T-cell (primary cell): ENCODE measurements around the gene LRRFIP1. TPM values are rescaled to one million over a fixed set of nuclear protein-coding genes. Genes with fewer than 3 reads are reported as not detected.
"Not testable (repeated sequence)": the region's sequence is repeated elsewhere in the genome, so short reads cannot be mapped to it uniquely, and the experiment has no call there.

Experiments
- ATAC-seq, 4 experiments: fragments of 200-7000 bp in 3 of 4; fragments of 150-1000 bp in 1 of 4; cut with Tn5 transposase; replicated peaks in 1 of 4; 1 replicate in 3 of 4; 2 replicates in 1 of 4; pipeline ENCODE4 v1.10.0; 2021; ENCODE audit warnings: moderate library complexity in 3 of 4, mild to moderate bottlenecking in 2 of 4, moderate number of reproducible peaks in 1 of 4
- CTCF ChIA-PET, 2 donors: fragments of 300-600 bp; sonication (Branson Sonifier 250); formaldehyde crosslinking; loops; one replicate each; lab custom pipeline; 2022; ENCODE audit warnings: antibody characterized with exemption in 2 of 2; lab: Charles Lee
- POLR2A ChIA-PET, 2 donors: fragments of 300-600 bp; sonication (Branson Sonifier 250); formaldehyde crosslinking; loops; one replicate each; lab custom pipeline; 2022; ENCODE audit warnings: antibody characterized with exemption in 2 of 2; lab: Charles Lee
- DNase-seq, 35 experiments: peaks; one replicate each; pipeline versions ENCODE4 v3.0.0 to v3.0.0-alpha.2; 2013 to 2023
- H3K27ac ChIP-seq: one replicate; pipeline ENCODE4 v1.5.1; 2013; ENCODE audit warnings: low read length
- H3K27me3 ChIP-seq, 2 experiments: replicated peaks in 1 of 2; 1 replicate in 1 of 2; 2 replicates in 1 of 2; pipeline versions ENCODE4 v1.6.1 to v1.7.0; 2013; ENCODE audit warnings: low read length in 1 of 2, mixed read lengths in 1 of 2; ENCODE audit not compliant: control insufficient read depth in 2 of 2, insufficient read depth in 2 of 2; ENCODE audit errors: extremely low read depth in 1 of 2
- H3K36me3 ChIP-seq, 2 donors: 1 replicate in 1 of 2; 2 replicates in 1 of 2; pipeline versions ENCODE4 v1.6.1 to v1.7.0; 2013; ENCODE audit warnings: low read length in 1 of 2; ENCODE audit not compliant: control insufficient read depth in 2 of 2, insufficient read depth in 1 of 2; ENCODE audit errors: extremely low read depth in 1 of 2
- H3K4me1 ChIP-seq, 2 experiments: 1 replicate in 1 of 2; 2 replicates in 1 of 2; pipeline versions ENCODE4 v1.6.1 to v1.7.0; 2013; ENCODE audit warnings: low read length in 2 of 2, mixed read lengths in 1 of 2; ENCODE audit not compliant: insufficient read depth in 2 of 2, control insufficient read depth in 1 of 2; ENCODE audit errors: extremely low read depth in 1 of 2
- H3K4me3 ChIP-seq, 2 donors: 1 replicate in 1 of 2; 2 replicates in 1 of 2; pipeline versions ENCODE4 v1.5.1 to v1.7.0; 2013; ENCODE audit warnings: mild to moderate bottlenecking in 2 of 2, low read length in 1 of 2, moderate library complexity in 1 of 2; ENCODE audit not compliant: control insufficient read depth in 1 of 2; ENCODE audit errors: extremely low read depth in 1 of 2
- H3K9me3 ChIP-seq: 2 replicates; pipeline ENCODE4 v1.7.0; 2013
- H3K27ac Mint-ChIP-seq, 2 donors: one replicate each; pipeline ENCODE4 v1.8.0; 2020 to 2021; ENCODE audit warnings: mild to moderate bottlenecking in 2 of 2, mixed read lengths in 2 of 2
- H3K27me3 Mint-ChIP-seq, 2 donors: one replicate each; pipeline ENCODE4 v1.8.0; 2021 to 2022; ENCODE audit warnings: mixed read lengths in 2 of 2
- H3K36me3 Mint-ChIP-seq: one replicate; pipeline ENCODE4 v1.8.0; 2021; ENCODE audit warnings: mixed read lengths
- H3K4me1 Mint-ChIP-seq, 3 donors: one replicate each; pipeline ENCODE4 v1.8.0; 2020 to 2022; ENCODE audit warnings: mixed read lengths in 3 of 3, mild to moderate bottlenecking in 1 of 3
- H3K4me3 Mint-ChIP-seq, 3 donors: one replicate each; pipeline ENCODE4 v1.8.0; 2020 to 2022; ENCODE audit warnings: mild to moderate bottlenecking in 3 of 3, mixed read lengths in 3 of 3, moderate library complexity in 3 of 3
- H3K9me3 Mint-ChIP-seq, 3 donors: one replicate each; pipeline ENCODE4 v1.8.0; 2020 to 2022; ENCODE audit warnings: mixed read lengths in 3 of 3
- WGBS: methylation state at CpG from one replicate; pipeline ENCODE4 v1.1.5; 2013; ENCODE audit warnings: missing lambda C conversion rate; ENCODE audit not compliant: insufficient coverage; 5-methylcytosine and 5-hydroxymethylcytosine counted together
- total RNA-seq, 35 experiments: library from RNA in 6 of 35; stranded (reverse) in 6 of 35; fragments of 120-200 nt in 1 of 35; gene quantifications; one replicate each; pipeline versions ENCODE4 v1.2.1 to v1.2.4 and lab custom pipeline; 2013 to 2026

The LRRFIP1 gene
- total RNA-seq, 5 donors from 2014 or later (not counting 1 experiment from before 2014, with no cell fraction given) = 105 to 170 (median 128) TPM

DNA sequence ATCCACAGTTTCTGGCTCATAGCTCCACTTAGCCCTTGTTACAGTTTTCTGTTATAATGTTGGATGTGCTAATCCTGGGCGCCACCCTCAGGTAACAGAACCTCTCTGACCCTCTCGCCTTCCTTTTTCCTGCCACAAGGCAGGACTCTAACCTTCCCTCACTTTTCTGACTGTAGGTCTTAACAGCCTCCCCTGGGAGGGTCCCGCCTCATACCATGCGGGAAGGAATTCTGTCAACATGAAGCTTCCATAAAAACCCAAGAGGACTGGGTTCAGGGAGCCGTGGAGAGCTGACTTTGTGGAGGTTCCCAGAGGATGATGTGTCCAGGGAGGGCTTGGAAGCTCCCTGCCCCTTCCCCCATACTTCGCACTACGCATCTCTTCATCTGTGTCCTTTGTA is 25.0 kb upstream of the LRRFIP1 start:
- Mint-ChIP-seq H3K4me3 (no peak overlapping the region), H3K9me3 (no peaks in the 10 kb centered on the region), H3K27ac (peak overlapping the region in 1 of 2 donors; percentile 94), H3K36me3 (no peaks in the 10 kb centered on the region), H3K27me3 (no peaks in the 10 kb centered on the region), H3K4me1 (peaks cover 22 to 34% (median 24%) of the 10 kb centered on the region in 3 donors)
- ChIA-PET CTCF (no interaction called here), POLR2A (no interaction called here)
- ATAC-seq (no peak), DNase-seq (no peak)
- no peak overlapping the region for H3K4me3 ChIP-seq
- no peaks in the 10 kb centered on the region for H3K9me3 ChIP-seq
- no peaks in the 10 kb centered on the region for H3K36me3 ChIP-seq
- H3K4me1 ChIP-seq = peaks cover 8 to 28% of the 10 kb centered on the region in 2 experiments
- WGBS = 96% methylated on average over 4 of the region's 7 CpGs
- no peak overlapping the region for H3K27ac ChIP-seq
- H3K27me3 ChIP-seq = peaks cover 0 to 3% of the 10 kb centered on the region in 2 experiments

DNA sequence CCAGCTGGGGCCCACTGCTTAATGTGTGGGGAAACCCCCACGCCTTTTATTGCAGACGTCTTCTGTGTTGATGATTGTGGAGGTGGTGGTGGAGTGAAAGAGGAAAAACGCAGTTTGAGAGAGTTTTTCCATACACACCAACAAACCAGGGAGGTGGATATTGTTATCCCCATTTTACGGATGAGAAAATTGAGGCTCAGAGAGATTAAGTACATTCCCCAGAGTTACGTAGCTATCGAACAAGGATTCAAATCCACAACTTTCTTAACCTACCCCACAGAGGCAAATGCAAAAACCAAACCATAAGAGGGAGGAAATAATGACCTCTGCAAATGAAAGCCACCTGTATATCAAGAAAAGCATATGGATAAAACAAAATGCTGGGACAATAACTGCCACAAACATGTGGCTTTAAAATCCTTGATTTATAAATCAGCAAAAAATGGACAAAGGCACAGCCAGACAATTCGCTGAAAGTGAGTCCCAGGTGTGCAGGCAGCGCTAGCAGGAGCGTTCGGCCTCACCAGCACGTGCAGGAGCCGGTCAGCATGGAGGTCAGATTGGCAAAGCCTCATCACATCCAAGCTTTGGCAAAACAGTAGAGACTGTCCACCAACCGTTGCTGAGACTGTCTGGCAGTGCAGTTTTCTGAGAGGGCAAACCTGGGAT is 24.2 kb upstream of the LRRFIP1 start:
- no peaks in the 10 kb centered on the region for H3K36me3 ChIP-seq
- POLR2A ChIA-PET = interaction anchor here in 1 of 2 donors (0.9 kb wide), 2 partner anchors 70 to 72 kb away, joined by 3 to 6 read pairs; no protein-coding TSS in a partner anchor

DNA sequence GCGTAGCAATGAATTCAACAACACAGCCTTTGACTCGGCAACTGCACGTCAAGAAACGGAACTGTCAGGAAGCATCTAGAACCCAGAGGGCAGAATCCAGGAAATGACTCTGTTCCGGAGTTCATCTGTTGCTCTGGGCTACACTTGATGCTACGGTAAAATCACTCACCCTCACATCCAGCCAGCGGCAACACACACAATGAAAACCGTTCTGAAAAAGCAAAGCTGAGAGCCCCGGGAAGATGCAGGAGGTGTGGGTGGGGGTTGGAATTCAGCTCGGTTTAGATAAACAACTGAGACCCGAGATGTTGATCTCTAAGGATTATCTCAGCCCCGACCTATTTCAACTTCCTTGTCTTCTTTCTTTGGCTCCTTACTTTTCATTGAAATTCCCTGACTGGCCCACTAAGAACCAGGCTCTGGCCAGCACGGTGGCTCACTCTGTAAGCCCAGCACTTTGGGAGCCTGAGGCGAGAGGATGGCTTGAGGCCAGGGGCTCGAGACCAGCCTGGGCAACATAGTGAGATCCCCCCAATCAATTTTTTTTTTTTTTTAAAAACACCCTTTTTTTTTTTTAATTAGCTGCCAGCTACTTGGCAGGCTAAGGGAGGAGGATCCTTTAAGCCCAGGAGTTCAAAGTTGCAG is 23.5 kb upstream of the LRRFIP1 start:
- Histone ChIP-seq H3K9me3 (no peaks in the 10 kb centered on the region), H3K4me3 (peak overlapping the region; percentile 27 to 49), H3K27ac (peak overlapping the region; percentile 83), H3K36me3 (no peaks in the 10 kb centered on the region), H3K27me3 (peaks cover 0 to 3% of the 10 kb centered on the region in 2 experiments), H3K4me1 (peaks cover 8 to 28% of the 10 kb centered on the region in 2 experiments)
- 4% methylated on average over 6 of the region's 15 CpGs for WGBS
- ATAC-seq (peak; percentile 94 to 99 (median 99)), DNase-seq (peak; percentile 15 to 86 (median 68))
- Mint-ChIP-seq H3K4me3 (peak overlapping the region; percentile 52 to 73 (median 71)), H3K36me3 (no peaks in the 10 kb centered on the region), H3K4me1 (peaks cover 20 to 24% (median 22%) of the 10 kb centered on the region in 3 donors), H3K27ac (peak overlapping the region; percentile 91 to 94), H3K9me3 (no peaks in the 10 kb centered on the region), H3K27me3 (peaks cover 0 to 4% of the 10 kb centered on the region in 2 donors)
- ChIA-PET CTCF (interaction anchor here in 1 of 2 donors (0.7 to 1.1 kb wide), 4 partner anchors 22 to 70 kb away, joined by 3 to 7 read pairs (median 4); no protein-coding TSS in a partner anchor), POLR2A (interaction anchor here (0.5 to 1.0 kb wide), 10 partner anchors 9 to 367 kb away, joined by 3 to 8 read pairs (median 4); no protein-coding TSS in a partner anchor)

More for the DNA sequence above, 24.2 kb upstream of the LRRFIP1 start:
- ATAC-seq (no peak), DNase-seq (no peak)
- Mint-ChIP-seq H3K27ac (peak overlapping the region; percentile 91 to 94), H3K4me1 (peaks cover 22 to 26% (median 24%) of the 10 kb centered on the region in 3 donors), H3K4me3 (peak overlapping the region; percentile 52 to 73 (median 71)), H3K27me3 (peaks cover 0 to 4% of the 10 kb centered on the region in 2 donors), H3K36me3 (no peaks in the 10 kb centered on the region), H3K9me3 (no peaks in the 10 kb centered on the region)
- H3K4me3 ChIP-seq = peak overlapping the region in 1 of 2 donors; percentile 27
- H3K4me1 ChIP-seq = peaks cover 8 to 28% of the 10 kb centered on the region in 2 experiments
- peaks cover 0 to 3% of the 10 kb centered on the region in 2 experiments for H3K27me3 ChIP-seq
- 49% methylated on average over 7 of the region's 13 CpGs for WGBS
- CTCF ChIA-PET = interaction anchor here in 1 of 2 donors (0.9 to 1.0 kb wide), 2 partner anchors 31 to 71 kb away, joined by 3 to 6 read pairs; no protein-coding TSS in a partner anchor
- H3K27ac ChIP-seq = peak overlapping the region; percentile 83
- no peaks in the 10 kb centered on the region for H3K9me3 ChIP-seq

DNA sequence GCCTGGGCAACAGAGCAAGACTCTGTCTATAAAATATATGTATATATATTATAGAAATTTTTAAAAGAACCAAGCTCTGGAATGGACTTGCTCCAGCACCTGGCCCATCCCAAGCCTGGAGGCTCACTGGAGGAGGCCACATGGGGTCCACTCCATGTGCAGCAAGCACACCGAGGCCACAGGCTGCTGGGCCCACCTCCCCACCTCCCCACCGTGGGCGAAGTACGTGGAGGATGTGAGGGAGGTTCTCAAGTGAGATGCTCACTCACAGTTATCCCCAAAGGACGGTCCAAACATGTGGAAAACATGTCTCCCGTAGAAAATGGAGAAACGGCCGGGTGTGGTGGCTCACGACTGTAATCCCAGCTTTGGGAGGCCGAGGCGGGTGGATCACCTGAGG is 23.0 kb upstream of the LRRFIP1 start:
- DNase-seq = no peak
- peaks cover 8 to 28% of the 10 kb centered on the region in 2 experiments for H3K4me1 ChIP-seq
- peak overlapping the region in 1 of 3 donors; percentile 73 for H3K4me3 Mint-ChIP-seq
- H3K4me1 Mint-ChIP-seq = peaks cover 20 to 24% (median 22%) of the 10 kb centered on the region in 3 donors
- CTCF ChIA-PET = interaction anchor here in 1 of 2 donors (0.7 to 1.1 kb wide), 4 partner anchors 23 to 69 kb away, joined by 3 to 7 read pairs (median 4); no protein-coding TSS in a partner anchor
- ATAC-seq = no peak
- 100% methylated on average over 5 of the region's 11 CpGs for WGBS
- H3K27me3 ChIP-seq = peaks cover 0 to 3% of the 10 kb centered on the region in 2 experiments
- H3K36me3 ChIP-seq = no peaks in the 10 kb centered on the region
- H3K27ac ChIP-seq = peak overlapping the region; percentile 83
- no peaks in the 10 kb centered on the region for H3K36me3 Mint-ChIP-seq
- no peaks in the 10 kb centered on the region for H3K9me3 ChIP-seq
- peaks cover 0 to 4% of the 10 kb centered on the region in 2 donors for H3K27me3 Mint-ChIP-seq
- no peak overlapping the region for H3K4me3 ChIP-seq
- no peaks in the 10 kb centered on the region for H3K9me3 Mint-ChIP-seq
- POLR2A ChIA-PET = interaction anchor here (0.5 to 1.0 kb wide), 10 partner anchors 8 to 366 kb away, joined by 3 to 8 read pairs (median 4); no protein-coding TSS in a partner anchor
- peak overlapping the region; percentile 91 to 94 for H3K27ac Mint-ChIP-seq

DNA sequence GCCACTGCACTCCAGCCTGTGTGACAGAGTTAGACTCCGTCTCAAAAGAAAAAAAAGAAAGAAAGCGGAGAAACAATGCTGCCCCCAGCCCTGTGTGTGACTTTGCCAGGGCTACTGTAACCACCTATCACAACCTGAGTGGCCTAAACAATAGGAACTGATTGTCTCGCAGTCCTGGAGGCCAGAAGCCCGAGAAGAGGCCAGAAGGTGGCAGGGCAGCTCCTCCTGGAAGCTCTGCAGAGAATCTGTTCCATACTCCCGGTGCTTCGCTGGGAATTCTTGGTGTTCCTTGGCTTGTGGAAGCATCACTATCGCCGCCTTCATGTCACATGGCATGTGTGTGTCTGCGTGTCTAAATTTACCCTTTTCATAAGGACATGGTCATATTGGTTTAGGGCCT is 22.4 kb upstream of the LRRFIP1 start:
- Histone ChIP-seq H3K9me3 (no peaks in the 10 kb centered on the region), H3K4me1 (peaks cover 8 to 28% of the 10 kb centered on the region in 2 experiments), H3K36me3 (no peaks in the 10 kb centered on the region), H3K4me3 (no peak overlapping the region), H3K27ac (no peak overlapping the region), H3K27me3 (peaks cover 0 to 3% of the 10 kb centered on the region in 2 experiments)
- H3K4me3 Mint-ChIP-seq = no peak overlapping the region
- POLR2A ChIA-PET = interaction anchor here in 1 of 2 donors (0.6 kb wide), 1 partner anchor 61 kb away, joined by 3 read pairs; no protein-coding TSS in a partner anchor
- ATAC-seq (no peak), DNase-seq (no peak)
- no peaks in the 10 kb centered on the region for H3K9me3 Mint-ChIP-seq
- peaks cover 0 to 4% of the 10 kb centered on the region in 2 donors for H3K27me3 Mint-ChIP-seq
- CTCF ChIA-PET = interaction anchor here in 1 of 2 donors (1.1 kb wide), 1 partner anchor 23 kb away, joined by 7 read pairs; no protein-coding TSS in a partner anchor
- H3K36me3 Mint-ChIP-seq = no peaks in the 10 kb centered on the region
- H3K27ac Mint-ChIP-seq = peak overlapping the region; percentile 40 to 68
- WGBS = 83% methylated on average over 4 of the region's 9 CpGs
- peaks cover 20 to 24% (median 22%) of the 10 kb centered on the region in 3 donors for H3K4me1 Mint-ChIP-seq

DNA sequence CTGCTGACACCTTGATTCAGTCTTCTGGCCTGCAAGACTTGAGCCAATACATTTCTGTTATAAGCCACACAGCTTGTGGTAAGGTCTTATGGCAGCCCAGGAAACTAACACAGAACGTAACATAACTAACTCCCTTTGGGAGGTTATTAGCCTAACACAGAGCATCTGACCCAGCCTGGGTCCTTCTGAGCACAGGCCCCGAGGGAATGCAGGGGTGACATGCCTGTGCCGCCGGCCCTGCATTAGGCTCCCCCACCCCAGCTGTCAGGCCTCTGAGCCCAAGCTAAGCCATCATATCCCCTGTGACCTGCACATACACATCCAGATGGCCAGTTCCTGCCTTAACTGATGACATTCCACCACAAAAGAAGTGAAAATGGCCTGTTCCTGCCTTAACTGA is 20.9 kb upstream of the LRRFIP1 start:
- H3K4me3 ChIP-seq, DNase-seq, H3K27ac Mint-ChIP-seq, H3K27me3 ChIP-seq, CTCF ChIA-PET, H3K36me3 Mint-ChIP-seq, H3K4me3 Mint-ChIP-seq, POLR2A ChIA-PET, ATAC-seq, H3K9me3 ChIP-seq, H3K27ac ChIP-seq, H3K9me3 Mint-ChIP-seq, H3K36me3 ChIP-seq, H3K27me3 Mint-ChIP-seq: not testable (repeated sequence)
- 90% methylated on average over 4 of the region's 4 CpGs for WGBS
- H3K4me1 Mint-ChIP-seq = peaks cover 20 to 24% (median 22%) of the 10 kb centered on the region in 3 donors
- peaks cover 8 to 28% of the 10 kb centered on the region in 2 experiments for H3K4me1 ChIP-seq
